Esophagus muscularis mucosa (tissue), 4 donors: ENCODE results near the gene PPTC7. TPM values are rescaled to one million over a fixed set of nuclear protein-coding genes. Genes with fewer than 3 reads are reported as not detected.

Experiments
- DNase-seq: peaks from one replicate; pipeline ENCODE4 v3.0.0-alpha.2; 2017; ENCODE audit errors: extremely low spot score
- H3K27ac ChIP-seq, 4 donors: fragments of 200-600 bp; sonication (generic); replicated peaks in 1 of 4; 1 replicate in 3 of 4; 2 replicates in 1 of 4; pipeline ENCODE4 v1.5.1; 2016 to 2019; ENCODE audit warnings: mild to moderate bottlenecking in 1 of 4
- H3K27me3 ChIP-seq, 4 donors: fragments of 200-600 bp; sonication (generic); one replicate each; pipeline versions ENCODE4 v1.5.1 to v1.6.0; 2016 to 2019
- H3K36me3 ChIP-seq, 4 donors: fragments of 200-600 bp; sonication (generic); one replicate each; pipeline ENCODE4 v1.5.1; 2016 to 2019
- H3K4me1 ChIP-seq, 4 donors: fragments of 200-600 bp; sonication (generic); one replicate each; pipeline ENCODE4 v1.5.1; 2016 to 2019
- H3K4me3 ChIP-seq, 4 donors: fragments of 200-600 bp; sonication (generic); 1 replicate in 2 of 4; 2 replicates in 2 of 4; pipeline ENCODE4 v1.5.1; 2016 to 2019; ENCODE audit warnings: mild to moderate bottlenecking in 4 of 4, moderate library complexity in 1 of 4
- H3K9me3 ChIP-seq, 4 donors: fragments of 200-600 bp; sonication (generic); 1 replicate in 3 of 4; 2 replicates in 1 of 4; pipeline ENCODE4 v1.5.1; 2016 to 2019
- EP300 ChIP-seq: sonication (generic); formaldehyde crosslinking; IDR thresholded peaks from one replicate; pipeline ENCODE4 v1.6.1; 2017; ENCODE audit warnings: antibody characterized with exemption
- POLR2A ChIP-seq: fragments of 450-650 bp; IDR thresholded peaks from one replicate; pipeline ENCODE4 v1.6.1; 2017; ENCODE audit warnings: antibody characterized with exemption, moderate library complexity, mild to moderate bottlenecking, low read depth
- POLR2AphosphoS5 ChIP-seq, 2 donors: sonication (generic); formaldehyde crosslinking; IDR thresholded peaks; one replicate each; pipeline ENCODE4 v1.6.1; 2017; ENCODE audit warnings: antibody characterized with exemption in 2 of 2
- WGBS: methylation state at CpG from one replicate; pipeline ENCODE4 v1.1.5; 2018; 5-methylcytosine and 5-hydroxymethylcytosine counted together
- intact Hi-C: fragments of 100-400 bp; cut with DNase I; formaldehyde crosslinking; loops from one replicate; pipeline ENCODE4 v1.15.1; 2023
- total RNA-seq, 4 donors: library from RNA; depleted of rRNA; stranded (reverse); fragments of >200 nt; gene quantifications; one replicate each; pipeline versions ENCODE4 v1.1.0 to v1.2.1, GENCODE V29; 2016
- TF ChIP-seq, protein P1 (sequence below), 3 experiments: fragments of 200-600 bp in 2 of 3; fragments of 450-650 bp in 1 of 3; sonication (generic) in 2 of 3; IDR thresholded peaks; one replicate each; pipeline ENCODE4 v1.5.1; 2017 to 2019; ENCODE audit warnings: antibody characterized with exemption in 3 of 3, mild to moderate bottlenecking in 2 of 3, moderate library complexity in 1 of 3

The PPTC7 gene
- total RNA-seq, 4 donors from 2014 or later, result 36.6 to 55.6 (median 53.2) TPM

DNA sequence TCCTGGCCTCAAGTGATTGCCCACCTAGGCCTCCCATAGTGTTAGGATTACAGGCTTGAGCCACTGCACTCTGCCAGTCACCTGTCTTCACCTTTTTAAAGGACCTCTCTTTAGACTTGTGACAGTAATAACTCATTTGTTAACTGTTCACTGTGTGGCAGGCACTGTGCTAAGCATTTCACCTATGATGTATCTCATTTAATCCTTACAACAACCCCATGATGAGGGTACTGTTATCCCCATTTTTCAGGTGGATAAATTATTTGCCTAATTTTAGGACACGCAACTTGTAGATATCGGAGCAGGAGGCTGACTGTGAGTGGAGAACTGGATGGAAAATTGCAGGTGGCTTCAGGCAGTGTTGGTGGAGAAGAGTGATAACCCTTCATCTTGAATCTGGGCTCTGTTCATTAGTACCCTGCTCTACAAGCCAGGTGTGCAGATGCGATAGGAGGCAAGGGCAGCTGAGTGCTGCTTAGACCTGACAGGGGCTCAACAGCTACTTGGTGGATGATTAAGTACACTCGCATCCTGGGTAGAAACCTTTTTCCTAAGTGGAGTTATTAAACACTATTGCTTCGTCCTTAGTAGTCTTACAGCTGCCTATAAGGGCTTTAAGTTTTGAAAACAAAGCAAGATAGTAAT is 33.5 kb upstream of the PPTC7 start:
- no peak overlapping the region for H3K27ac ChIP-seq
- peaks cover 10 to 24% (median 19%) of the 10 kb centered on the region in 4 donors for H3K4me1 ChIP-seq
- 96% methylated on average over 5 of the region's 5 CpGs for WGBS
- intact Hi-C loops, result loop anchor here (10.0 kb wide), 1 partner anchor 268 kb away; no protein-coding TSS in a partner anchor
- H3K9me3 ChIP-seq, result no peaks in the 10 kb centered on the region
- DNase-seq, result no peak
- TF ChIP-seq, protein P1, sequence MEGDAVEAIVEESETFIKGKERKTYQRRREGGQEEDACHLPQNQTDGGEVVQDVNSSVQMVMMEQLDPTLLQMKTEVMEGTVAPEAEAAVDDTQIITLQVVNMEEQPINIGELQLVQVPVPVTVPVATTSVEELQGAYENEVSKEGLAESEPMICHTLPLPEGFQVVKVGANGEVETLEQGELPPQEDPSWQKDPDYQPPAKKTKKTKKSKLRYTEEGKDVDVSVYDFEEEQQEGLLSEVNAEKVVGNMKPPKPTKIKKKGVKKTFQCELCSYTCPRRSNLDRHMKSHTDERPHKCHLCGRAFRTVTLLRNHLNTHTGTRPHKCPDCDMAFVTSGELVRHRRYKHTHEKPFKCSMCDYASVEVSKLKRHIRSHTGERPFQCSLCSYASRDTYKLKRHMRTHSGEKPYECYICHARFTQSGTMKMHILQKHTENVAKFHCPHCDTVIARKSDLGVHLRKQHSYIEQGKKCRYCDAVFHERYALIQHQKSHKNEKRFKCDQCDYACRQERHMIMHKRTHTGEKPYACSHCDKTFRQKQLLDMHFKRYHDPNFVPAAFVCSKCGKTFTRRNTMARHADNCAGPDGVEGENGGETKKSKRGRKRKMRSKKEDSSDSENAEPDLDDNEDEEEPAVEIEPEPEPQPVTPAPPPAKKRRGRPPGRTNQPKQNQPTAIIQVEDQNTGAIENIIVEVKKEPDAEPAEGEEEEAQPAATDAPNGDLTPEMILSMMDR (IDR thresholded peaks at IDR 0.05), result no peak
- TF ChIP-seq POLR2AphosphoS5 (IDR thresholded peaks at IDR 0.05), result no peak
- H3K27me3 ChIP-seq, result no peaks in the 10 kb centered on the region
- H3K4me3 ChIP-seq, result no peak overlapping the region
- peaks cover 0 to 17% (median 10%) of the 10 kb centered on the region in 4 donors for H3K36me3 ChIP-seq

DNA sequence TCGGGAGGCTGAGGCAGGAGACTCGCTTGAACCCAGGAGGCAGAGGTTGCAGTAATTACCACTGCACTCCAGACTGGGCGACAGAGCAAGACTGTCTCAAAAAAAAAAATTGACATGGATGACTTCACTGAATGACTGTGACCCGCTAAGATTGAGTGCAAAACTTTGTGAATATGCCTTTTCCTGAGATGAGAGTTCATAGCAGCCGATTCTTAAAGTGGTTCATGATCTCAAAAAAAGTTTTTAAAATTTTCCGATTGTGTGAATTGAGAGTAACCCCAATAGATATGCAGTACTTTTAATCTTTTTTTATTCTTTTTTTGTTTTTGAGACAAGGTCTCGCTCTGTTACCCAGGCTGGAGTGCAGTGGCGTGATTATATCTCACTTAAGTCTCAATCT is 32.1 kb upstream of the PPTC7 start:
- Histone ChIP-seq H3K4me1 (peaks cover 10 to 24% (median 19%) of the 10 kb centered on the region in 4 donors), H3K27ac (peak overlapping the region in 1 of 4 donors; percentile 13), H3K4me3 (no peak overlapping the region), H3K27me3 (no peaks in the 10 kb centered on the region), H3K36me3 (peaks cover 0 to 16% (median 5%) of the 10 kb centered on the region in 4 donors), H3K9me3 (no peaks in the 10 kb centered on the region)
- intact Hi-C loops, result loop anchor here (10.0 kb wide), 1 partner anchor 270 kb away; no protein-coding TSS in a partner anchor
- DNase-seq, result no peak
- WGBS, result 92% methylated on average over 8 of the region's 8 CpGs
- no peak for TF ChIP-seq POLR2A

DNA sequence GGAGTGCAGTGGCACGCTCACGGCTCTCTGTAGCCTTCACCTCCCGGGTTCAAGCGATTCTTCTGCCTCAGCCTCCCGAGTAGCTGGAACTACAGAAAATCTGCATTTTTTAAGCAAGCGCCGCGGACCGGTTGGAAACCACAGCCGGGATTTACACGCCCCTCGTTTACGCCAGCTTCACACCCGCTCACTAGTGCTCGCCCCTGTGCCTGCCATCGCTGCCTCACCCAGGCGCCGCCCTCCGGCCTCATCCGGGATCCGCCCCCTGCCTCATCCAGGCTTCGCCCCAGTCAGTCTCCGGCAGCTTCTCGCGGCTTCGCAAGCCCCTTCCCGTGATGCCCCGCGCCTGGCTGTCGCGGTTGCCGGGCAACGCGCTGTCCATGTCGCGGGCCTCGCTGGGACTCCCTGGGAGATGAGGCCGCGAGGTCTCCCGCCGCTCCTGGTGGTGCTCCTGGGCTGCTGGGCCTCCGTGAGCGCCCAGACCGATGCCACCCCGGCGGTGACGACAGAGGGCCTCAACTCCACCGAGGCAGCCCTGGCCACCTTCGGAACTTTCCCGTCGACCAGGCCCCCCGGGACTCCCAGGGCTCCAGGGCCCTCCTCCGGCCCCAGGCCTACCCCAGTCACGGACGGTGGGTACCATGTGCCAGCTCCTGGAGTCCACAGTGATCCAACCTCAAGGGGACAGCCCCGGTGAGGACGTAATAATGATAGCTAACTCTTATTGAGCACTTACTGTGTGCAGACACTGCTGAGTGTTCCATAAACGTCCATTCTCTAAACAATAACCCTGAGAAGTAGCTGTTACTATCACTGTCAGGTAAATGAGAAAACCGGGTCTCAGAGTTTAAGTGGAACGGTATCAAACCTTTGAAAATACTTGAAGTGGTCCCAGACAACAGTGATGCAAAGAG is 30.9 kb upstream of the PPTC7 start, which contains the start of gene TCTN1:
TCTN1 (plus strand) TSS at position 359 of the 914 bp plus-strand sequence; CDS start at position 413, 54 bp downstream.
- DNase-seq, result peak; percentile 98
- Histone ChIP-seq H3K27me3 (no peaks in the 10 kb centered on the region), H3K4me1 (peaks cover 10 to 24% (median 19%) of the 10 kb centered on the region in 4 donors), H3K4me3 (peak within 1 kb of the TSS; percentile 72 to 84 (median 78)), H3K27ac (peak within 1 kb of the TSS; percentile 76 to 78 (median 76)), H3K36me3 (peaks cover 0 to 9% (median 0%) of the 10 kb centered on the region in 4 donors), H3K9me3 (no peaks in the 10 kb centered on the region)
- 9% methylated on average over 13 of the region's 60 CpGs for WGBS
- TF ChIP-seq POLR2A, result no peak
- TF ChIP-seq EP300, result no peak
- TF ChIP-seq POLR2AphosphoS5 (IDR thresholded peaks at IDR 0.05), result peak; percentile 75 to 99
- TF ChIP-seq, protein P1 (IDR thresholded peaks at IDR 0.05), result peak in 2 of 3 experiments; percentile 22
- intact Hi-C loops, result loop anchor here (5.0 to 10.0 kb wide), 2 partner anchors 162 to 271 kb away; partner anchors contain the start of gene ARPC3

DNA sequence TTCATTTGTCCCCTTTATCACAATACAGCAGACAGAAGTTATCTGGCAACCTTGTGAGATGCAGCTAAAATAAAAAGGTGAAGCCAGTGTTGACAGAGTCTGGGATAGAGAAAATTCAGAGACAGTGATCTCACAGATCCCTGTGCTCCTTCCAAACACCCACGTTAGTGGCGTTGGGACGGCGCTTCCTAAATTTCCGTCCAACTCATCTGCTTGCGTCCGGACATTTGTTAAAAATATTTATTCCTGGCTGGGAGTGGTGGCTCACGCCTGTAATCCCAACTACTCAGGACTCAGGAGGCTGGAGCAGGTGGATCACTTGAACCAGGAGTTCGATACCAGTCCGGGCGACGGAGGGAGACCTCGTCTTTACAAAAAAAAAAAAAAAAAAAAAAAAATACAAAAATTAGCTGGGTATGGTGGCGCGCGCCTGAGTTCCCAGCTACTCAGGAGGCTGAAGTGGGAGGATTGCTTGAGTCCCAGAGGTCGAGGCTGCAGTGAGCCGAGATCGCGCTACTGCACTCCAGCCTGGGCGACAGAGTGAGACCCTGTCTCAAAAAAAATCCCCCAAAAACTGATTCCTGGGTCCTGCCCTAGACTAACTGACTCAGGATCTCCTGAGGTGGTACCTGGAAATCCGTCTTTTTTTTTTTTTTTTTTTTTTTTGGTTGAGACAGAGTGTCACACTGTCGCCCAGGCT is 30.1 kb upstream of the PPTC7 start:
- 71% methylated on average over 23 of the region's 23 CpGs for WGBS
- H3K4me3 ChIP-seq, result peak overlapping the region; percentile 72 to 84 (median 78)
- TF ChIP-seq POLR2AphosphoS5 (IDR thresholded peaks at IDR 0.05) (no peak), POLR2A (no peak), EP300 (no peak)
- TF ChIP-seq, protein P1 (IDR thresholded peaks at IDR 0.05), result no peak
- H3K4me1 ChIP-seq, result peaks cover 10 to 24% (median 19%) of the 10 kb centered on the region in 4 donors
- H3K27me3 ChIP-seq, result no peaks in the 10 kb centered on the region
- intact Hi-C loops, result loop anchor here (5.0 to 10.0 kb wide), 2 partner anchors 161 to 272 kb away; partner anchors contain the start of gene ARPC3
- peak overlapping the region; percentile 76 to 78 (median 76) for H3K27ac ChIP-seq
- peaks cover 0 to 9% (median 0%) of the 10 kb centered on the region in 4 donors for H3K36me3 ChIP-seq
- H3K9me3 ChIP-seq, result no peaks in the 10 kb centered on the region
- DNase-seq, result no peak
